ENCODE measurements around the gene CTSZ.

- TF ChIP-seq POLR2AphosphoS5 (IDR thresholded peaks at IDR 0.05; ENCODE audit: low read depth, low read length) = no peak
- 0 out of 2 replicates have a peak, but pooled peaks have one; percentile 32 for TF ChIP-seq POLR2A (IDR thresholded peaks at IDR 0.05; ENCODE audit: low read depth, low read length)
- no peak for TF ChIP-seq TAF1 (IDR thresholded peaks at IDR 0.05; ENCODE audit: borderline replicate concordance, low read depth, low read length)
Measured at GRCh38 chr20:59022754-59023153, 15.7 kb upstream of the CTSZ start.

Data from GM12892 (cell line).